Measurements from ENCODE around the gene KCTD15.

KCTD15 gene

DNA sequence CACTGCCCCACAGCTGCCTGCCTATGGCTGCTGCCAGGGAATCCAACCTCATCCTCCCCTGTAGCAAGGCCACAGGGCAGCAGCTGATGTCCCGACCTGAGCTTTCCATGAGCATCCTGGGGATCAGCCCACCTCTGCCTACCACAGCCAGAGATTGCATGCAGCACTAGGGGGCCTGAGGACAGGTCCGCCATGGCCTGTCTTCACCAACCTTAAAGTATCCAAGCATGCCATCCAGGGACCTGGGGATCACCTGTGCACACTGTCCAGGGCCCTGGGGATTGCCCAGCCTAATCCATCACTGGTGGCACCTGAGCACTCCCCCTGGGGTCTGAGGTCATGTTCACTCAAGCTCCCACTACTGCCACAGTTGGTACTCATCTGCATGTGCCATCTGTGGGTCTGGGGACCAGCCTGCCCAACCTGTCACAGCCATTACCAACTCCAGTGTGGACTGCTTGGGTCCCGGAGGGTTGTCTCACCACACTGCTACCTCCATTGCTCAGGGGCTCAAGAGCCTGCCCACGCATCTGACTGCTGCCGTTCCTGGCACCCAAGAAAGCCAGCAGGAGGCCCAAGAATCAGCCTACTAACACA lies 53.0 kb downstream of the KCTD15 start:
- TF ChIP-seq, protein P1, sequence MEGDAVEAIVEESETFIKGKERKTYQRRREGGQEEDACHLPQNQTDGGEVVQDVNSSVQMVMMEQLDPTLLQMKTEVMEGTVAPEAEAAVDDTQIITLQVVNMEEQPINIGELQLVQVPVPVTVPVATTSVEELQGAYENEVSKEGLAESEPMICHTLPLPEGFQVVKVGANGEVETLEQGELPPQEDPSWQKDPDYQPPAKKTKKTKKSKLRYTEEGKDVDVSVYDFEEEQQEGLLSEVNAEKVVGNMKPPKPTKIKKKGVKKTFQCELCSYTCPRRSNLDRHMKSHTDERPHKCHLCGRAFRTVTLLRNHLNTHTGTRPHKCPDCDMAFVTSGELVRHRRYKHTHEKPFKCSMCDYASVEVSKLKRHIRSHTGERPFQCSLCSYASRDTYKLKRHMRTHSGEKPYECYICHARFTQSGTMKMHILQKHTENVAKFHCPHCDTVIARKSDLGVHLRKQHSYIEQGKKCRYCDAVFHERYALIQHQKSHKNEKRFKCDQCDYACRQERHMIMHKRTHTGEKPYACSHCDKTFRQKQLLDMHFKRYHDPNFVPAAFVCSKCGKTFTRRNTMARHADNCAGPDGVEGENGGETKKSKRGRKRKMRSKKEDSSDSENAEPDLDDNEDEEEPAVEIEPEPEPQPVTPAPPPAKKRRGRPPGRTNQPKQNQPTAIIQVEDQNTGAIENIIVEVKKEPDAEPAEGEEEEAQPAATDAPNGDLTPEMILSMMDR (IDR thresholded peaks at IDR 0.05; ENCODE audit: borderline replicate concordance, control extremely low read depth, extremely low read depth, insufficient read depth, missing control alignments): no peak
- in situ Hi-C loops (cut with MboI; ENCODE audit: low sequenced_read_pairs, unreplicated experiment): no loop called here
- DNase-seq (ENCODE audit: low spot score): no peak

DNA sequence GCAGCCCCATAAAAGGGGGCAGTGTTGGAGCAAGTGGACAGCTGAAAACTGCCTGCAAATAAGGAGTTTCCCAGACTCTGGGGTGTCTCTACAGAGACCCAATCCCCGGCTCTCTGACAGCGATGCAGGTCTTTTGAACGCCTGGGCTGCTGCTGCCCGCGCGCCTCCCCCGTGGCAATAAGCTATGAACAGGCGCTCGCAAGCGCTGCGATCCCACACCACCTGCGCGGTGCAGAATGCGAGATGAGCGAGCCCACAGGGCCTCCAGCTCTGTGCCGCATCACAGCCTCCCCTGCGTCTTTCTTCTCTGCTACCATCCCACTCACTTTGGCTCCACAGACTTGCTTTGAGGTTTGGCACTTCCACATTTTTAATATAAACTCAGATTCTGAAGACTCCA lies 62.3 kb downstream of the KCTD15 start:
- no peak for DNase-seq (ENCODE audit: low spot score)
- TF ChIP-seq, protein P1 (IDR thresholded peaks at IDR 0.05; ENCODE audit: borderline replicate concordance, control extremely low read depth, extremely low read depth, insufficient read depth, missing control alignments): no peak
- in situ Hi-C loops (cut with MboI; ENCODE audit: low sequenced_read_pairs, unreplicated experiment): no loop called here

DNA sequence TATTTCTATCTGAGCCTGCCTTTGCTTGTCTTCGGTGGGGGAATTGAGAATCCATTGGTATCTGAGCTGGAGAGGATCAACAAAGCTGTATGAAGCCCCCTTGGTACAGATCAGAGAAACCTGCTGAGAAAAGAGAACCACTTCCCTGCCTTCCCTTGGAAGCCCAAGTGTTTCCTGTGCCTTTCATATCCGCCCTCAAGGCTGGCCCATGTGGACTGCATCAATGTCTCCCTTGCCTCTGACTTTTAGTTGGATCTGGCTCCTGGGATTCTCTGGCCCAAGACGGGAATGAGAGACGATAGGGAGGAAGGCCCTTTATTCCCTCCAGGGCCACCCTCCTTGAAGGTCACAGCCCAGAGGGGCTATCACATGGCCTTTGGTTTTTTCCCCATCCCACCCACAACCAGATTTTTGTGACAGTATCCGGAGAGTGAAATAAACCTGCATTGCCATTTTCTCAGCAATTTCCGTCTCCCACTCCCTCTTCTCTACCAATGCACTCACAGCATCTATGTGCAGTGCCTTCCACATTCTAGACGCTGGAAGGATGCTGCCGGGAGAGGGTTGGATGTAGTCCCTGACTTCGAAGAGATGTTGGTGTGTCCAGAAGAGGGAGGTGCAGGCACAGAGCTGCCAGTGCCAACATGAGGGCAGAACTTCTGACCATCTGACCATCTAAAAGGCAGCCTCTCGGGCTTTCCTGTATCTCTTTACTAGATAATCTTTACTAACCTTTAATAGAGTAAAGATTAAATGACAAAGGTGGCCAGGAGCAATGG lies 63.8 kb downstream of the KCTD15 start:
- TF ChIP-seq, protein P1 (IDR thresholded peaks at IDR 0.05; ENCODE audit: borderline replicate concordance, control extremely low read depth, extremely low read depth, insufficient read depth, missing control alignments): no peak
- no peak for DNase-seq (ENCODE audit: low spot score)
- in situ Hi-C loops (cut with MboI; ENCODE audit: low sequenced_read_pairs, unreplicated experiment): no loop called here

DNA sequence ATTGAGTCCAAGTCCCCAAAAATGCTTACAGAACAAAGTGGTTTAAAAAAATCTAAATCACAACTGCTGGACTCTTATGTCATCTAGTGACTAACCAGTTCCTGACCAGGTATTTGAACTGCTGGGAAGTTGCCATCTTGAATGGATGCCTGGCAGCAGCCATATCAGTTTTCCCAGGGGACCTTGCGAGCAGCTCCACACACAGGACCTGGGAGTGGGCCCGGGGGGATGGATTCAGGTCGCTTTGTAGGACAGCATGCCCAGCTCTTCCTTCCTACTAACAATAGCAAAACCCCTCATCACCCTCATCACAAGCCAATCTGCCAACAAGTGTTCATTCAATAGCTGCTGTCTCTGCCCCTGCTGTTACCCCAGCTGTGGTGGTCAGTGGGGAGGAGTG lies 65.3 kb downstream of the KCTD15 start:
- in situ Hi-C loops (cut with MboI; ENCODE audit: low sequenced_read_pairs, unreplicated experiment): no loop called here
- TF ChIP-seq, protein P1 (IDR thresholded peaks at IDR 0.05; ENCODE audit: borderline replicate concordance, control extremely low read depth, extremely low read depth, insufficient read depth, missing control alignments): no peak
- no peak for DNase-seq (ENCODE audit: low spot score)

DNA sequence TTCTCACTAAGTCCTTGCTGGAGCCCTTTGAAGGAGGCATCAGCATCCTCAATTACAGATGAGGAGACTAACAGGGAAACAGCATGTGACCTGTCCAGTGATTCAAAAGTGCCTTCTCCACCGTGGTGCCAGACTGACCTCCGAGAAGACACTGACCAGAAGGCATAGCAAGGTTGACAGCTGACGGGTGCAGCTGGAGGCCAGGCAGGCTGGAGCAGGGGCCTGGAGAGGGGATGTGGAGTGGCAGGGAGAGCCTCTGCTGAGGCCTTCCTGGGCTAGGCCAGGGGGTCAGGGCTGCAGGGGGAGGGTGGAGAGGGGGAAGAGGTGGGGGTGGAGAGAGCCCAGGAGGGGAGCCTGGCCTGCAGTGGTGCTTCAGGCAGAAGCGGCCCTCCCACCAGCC lies 66.3 kb downstream of the KCTD15 start:
- DNase-seq (ENCODE audit: low spot score): no peak
- in situ Hi-C loops (cut with MboI; ENCODE audit: low sequenced_read_pairs, unreplicated experiment): no loop called here
- TF ChIP-seq, protein P1 (IDR thresholded peaks at IDR 0.05; ENCODE audit: borderline replicate concordance, control extremely low read depth, extremely low read depth, insufficient read depth, missing control alignments): no peak

DNA sequence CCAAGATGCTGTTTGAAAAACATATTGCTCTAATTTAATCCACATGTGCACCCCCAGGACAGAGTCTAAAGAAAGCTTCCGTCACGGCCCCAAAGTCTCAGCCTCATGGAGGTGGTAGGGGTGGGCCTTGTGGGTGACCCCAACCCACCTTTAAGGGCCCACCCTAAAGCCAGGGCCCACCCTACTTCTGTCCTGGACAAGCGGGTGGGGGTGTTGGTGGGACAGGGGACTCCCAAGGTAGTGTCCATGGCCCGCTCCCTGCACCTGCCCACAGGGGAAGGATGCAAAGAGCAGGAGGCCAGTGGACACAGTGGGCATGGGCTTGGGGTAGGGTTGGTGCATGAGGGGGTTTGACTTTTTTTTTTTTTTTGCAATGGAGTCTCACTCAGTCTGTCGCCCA lies 66.8 kb downstream of the KCTD15 start:
- no peak for DNase-seq (ENCODE audit: low spot score)
- TF ChIP-seq, protein P1 (IDR thresholded peaks at IDR 0.05; ENCODE audit: borderline replicate concordance, control extremely low read depth, extremely low read depth, insufficient read depth, missing control alignments): no peak
- in situ Hi-C loops (cut with MboI; ENCODE audit: low sequenced_read_pairs, unreplicated experiment): no loop called here

All from GM13976 (cell line).